Measurements from ENCODE around the gene BBS10. TPM values are rescaled to one million over a fixed set of nuclear protein-coding genes. Genes with fewer than 3 reads are reported as not detected.

Gene BBS10
- total and polyA plus RNA-seq, 2 of the 4 experiments (the other 2 are of a cell fraction) = 4.9 to 10.0 TPM

DNA sequence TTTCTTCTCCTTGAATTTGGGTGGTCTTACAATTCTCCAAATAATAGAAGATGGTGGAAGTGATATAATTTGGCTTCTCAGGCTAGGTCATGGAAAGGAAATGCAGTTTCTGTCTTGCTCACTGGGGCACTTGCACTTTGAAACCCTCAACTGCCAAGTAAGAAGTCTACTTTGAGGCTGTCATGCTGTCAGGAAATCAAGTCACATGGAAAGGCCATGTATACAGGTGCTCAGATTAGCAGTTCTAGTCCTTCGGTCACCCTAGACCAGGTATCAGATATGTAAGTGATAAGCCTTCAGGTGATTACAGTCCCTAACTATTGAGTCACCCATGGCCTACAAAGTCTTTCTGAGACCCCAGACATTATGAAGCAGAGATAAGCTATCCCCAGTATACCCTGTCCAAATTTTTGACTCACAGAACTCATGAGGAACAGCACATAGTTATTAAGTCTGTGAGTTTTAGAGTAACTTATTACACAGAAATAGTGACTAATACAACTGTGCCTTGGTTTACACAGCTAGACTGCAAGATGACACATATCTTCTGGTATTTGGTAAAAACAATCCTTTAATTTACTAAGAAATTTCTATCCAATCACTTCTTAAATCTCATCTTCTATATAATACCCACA is 26.3 kb upstream of the BBS10 start:
- Histone ChIP-seq H3K4me2 (ENCODE audit: low read depth, low read length) (no peak overlapping the region; the same call in 1 of the 2 replicates), H4K8ac (ENCODE audit: low read depth in 2 of 2, low read length in 2 of 2) (no peak overlapping the region), H3K4ac (ENCODE audit: low read depth, low read length) (no peak overlapping the region), H3K4me1 (ENCODE audit: control insufficient read depth, insufficient read depth, low read length) (peaks cover 3% of the 10 kb centered on the region; the same call in 1 of the 2 replicates), H4K91ac (ENCODE audit: insufficient read depth, low read depth, low read length) (no peak overlapping the region), H2BK120ac (ENCODE audit: low read depth, low read length) (no peak overlapping the region), H2BK5ac (ENCODE audit: low read depth, low read length, poor library complexity, severe bottlenecking) (peak overlapping the region; percentile 67), H2BK15ac (ENCODE audit: low read depth, low read length) (no peak overlapping the region), H3K23ac (ENCODE audit: low read depth, low read length) (no peak overlapping the region), H3K56ac (ENCODE audit: extremely low read depth, insufficient read depth, low read length) (no peak overlapping the region), H2AK5ac (ENCODE audit: low read depth, low read length) (no peak overlapping the region), H3K27ac (ENCODE audit: insufficient read depth, low read length) (no peak overlapping the region), H3K9me1 (ENCODE audit: insufficient read depth, low read length) (peaks cover 7% of the 10 kb centered on the region), H3K9me3 (ENCODE audit: control insufficient read depth, insufficient read depth, low read length) (no peaks in the 10 kb centered on the region), H3K4me3 (ENCODE audit: insufficient read depth, low read depth, low read length) (no peak overlapping the region), H3K18ac (ENCODE audit: low read depth, low read length) (no peak overlapping the region; the same call in 1 of the 2 replicates), H2AFZ (replicated peaks; ENCODE audit: low read length, poor library complexity) (no peak overlapping the region), H4K20me1 (ENCODE audit: insufficient read depth, low read length) (peaks cover 3% of the 10 kb centered on the region; the same call in 1 of the 2 replicates), H3K27me3 (ENCODE audit: control insufficient read depth, insufficient read depth, low read length) (no peaks in the 10 kb centered on the region), H3K9ac (ENCODE audit: low read depth, low read length) (no peak overlapping the region), H2AK9ac (replicated peaks; ENCODE audit: low read depth, low read length, poor library complexity) (no peak overlapping the region), H4K5ac (ENCODE audit: low read depth, low read length) (no peak overlapping the region), H3K36me3 (ENCODE audit: control insufficient read depth, insufficient read depth, low read length) (peaks cover 12% of the 10 kb centered on the region), H3K79me1 (ENCODE audit: low read depth in 1 of 2, low read length in 2 of 2) (peaks cover 0 to 4% of the 10 kb centered on the region in 2 experiments; a peak in 1 of 4 replicates), H3K14ac (replicated peaks; ENCODE audit: low read depth, low read length) (peak overlapping the region; percentile 33; the same call in 1 of the 2 replicates), H2BK20ac (ENCODE audit: low read depth, low read length) (no peak overlapping the region)
- in situ Hi-C loops (cut with MboI; ENCODE audit: low sequenced_read_pairs) = no loop called here
- WGBS, 2 experiments (ENCODE audit: extremely low coverage in 2 of 2, insufficient read length in 1 of 2) = no CpG with 5 or more reads among the region's 1 CpG
- ChIA-PET CTCF (no interaction called here), POLR2A (ENCODE audit: unreplicated experiment) (no interaction called here)
- BruUV-seq (replicated peaks) = TSS peak; percentile 15
- DNase-seq = peak; percentile 79
- TF ChIP-seq CEBPB (IDR thresholded peaks at IDR 0.05; ENCODE audit: low read depth, low read length) = no peak
- TF ChIP-seq SMC3 (IDR thresholded peaks at IDR 0.05; ENCODE audit: low read depth, low read length) = no peak
- no peak for TF ChIP-seq RCOR1 (IDR thresholded peaks at IDR 0.05; ENCODE audit: insufficient replicate concordance, low read length)
- TF ChIP-seq FOS (IDR thresholded peaks at IDR 0.05; ENCODE audit: low read depth, low read length) = peak; percentile 44; the same call in 1 of the 2 replicates
- dilution Hi-C loops (cut with HindIII; ENCODE audit: low sequenced_read_pairs, unreplicated experiment) = no loop called here
- peak; percentile 93 for ATAC-seq (ENCODE audit: low read depth)
- intact Hi-C loops (cut with micrococcal nuclease) = no loop called here
